ENCODE results near the gene RHCG. TPM values are rescaled to one million over a fixed set of nuclear protein-coding genes. Genes with fewer than 3 reads are reported as not detected.
"Not testable (repeated sequence)": the region's sequence is repeated elsewhere in the genome, so short reads cannot be mapped to it uniquely, and the experiment has no call there.

The RHCG gene
- total RNA-seq, 1 donor from 2014 or later: 13.4 TPM

DNA sequence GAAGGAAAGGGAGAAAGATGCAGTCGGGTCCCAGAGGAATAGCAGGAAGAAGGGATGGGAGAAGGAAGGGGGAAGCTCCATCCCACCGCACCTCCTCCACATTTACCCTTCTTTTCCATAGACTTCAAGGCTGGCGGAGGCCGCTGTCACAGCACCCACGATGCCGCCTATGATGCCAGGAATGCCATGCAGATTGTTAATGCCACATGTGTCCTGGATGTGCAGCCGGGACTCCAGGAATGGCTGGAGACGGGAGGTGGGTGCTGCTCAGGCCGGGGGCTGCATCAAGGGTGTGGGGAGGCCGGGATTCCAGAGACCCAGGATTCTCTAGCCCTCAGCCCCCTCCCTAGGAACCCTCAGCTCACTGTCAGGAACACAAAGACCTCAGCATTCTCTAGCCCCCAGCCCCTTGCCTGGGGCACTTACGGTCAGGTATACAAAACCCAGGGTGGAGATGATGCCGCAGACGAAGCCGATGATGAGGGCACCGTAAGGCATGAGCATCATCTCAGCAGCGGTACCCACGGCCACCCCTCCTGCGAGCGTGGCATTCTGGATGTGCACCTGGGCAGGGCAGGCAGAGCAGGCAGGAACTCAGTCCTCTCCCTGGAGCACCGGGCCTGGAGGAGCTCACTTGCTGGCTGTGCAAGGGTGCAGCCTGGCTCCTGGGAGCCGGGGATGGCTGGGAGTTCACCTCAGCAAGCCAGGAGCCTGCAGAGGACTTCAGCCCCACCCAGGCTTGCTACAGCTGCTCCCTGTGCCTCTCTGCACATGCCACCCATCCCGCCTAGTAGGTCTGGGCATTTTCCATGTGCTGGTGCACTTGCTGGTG is 18.8 kb downstream of the RHCG start:
- DNase-seq (ENCODE audit: extremely low spot score, unreplicated experiment): no peak
- H3K27ac Mint-ChIP-seq: no peak overlapping the region
- no peaks in the 10 kb centered on the region for H3K36me3 Mint-ChIP-seq
- H3K27me3 Mint-ChIP-seq: peaks cover 68% of the 10 kb centered on the region
- H3K9me3 Mint-ChIP-seq: no peaks in the 10 kb centered on the region
- H3K4me3 Mint-ChIP-seq: no peak overlapping the region
- no peaks in the 10 kb centered on the region for H3K4me1 Mint-ChIP-seq (ENCODE audit: unreplicated experiment)
- TF ChIP-seq, protein P1, sequence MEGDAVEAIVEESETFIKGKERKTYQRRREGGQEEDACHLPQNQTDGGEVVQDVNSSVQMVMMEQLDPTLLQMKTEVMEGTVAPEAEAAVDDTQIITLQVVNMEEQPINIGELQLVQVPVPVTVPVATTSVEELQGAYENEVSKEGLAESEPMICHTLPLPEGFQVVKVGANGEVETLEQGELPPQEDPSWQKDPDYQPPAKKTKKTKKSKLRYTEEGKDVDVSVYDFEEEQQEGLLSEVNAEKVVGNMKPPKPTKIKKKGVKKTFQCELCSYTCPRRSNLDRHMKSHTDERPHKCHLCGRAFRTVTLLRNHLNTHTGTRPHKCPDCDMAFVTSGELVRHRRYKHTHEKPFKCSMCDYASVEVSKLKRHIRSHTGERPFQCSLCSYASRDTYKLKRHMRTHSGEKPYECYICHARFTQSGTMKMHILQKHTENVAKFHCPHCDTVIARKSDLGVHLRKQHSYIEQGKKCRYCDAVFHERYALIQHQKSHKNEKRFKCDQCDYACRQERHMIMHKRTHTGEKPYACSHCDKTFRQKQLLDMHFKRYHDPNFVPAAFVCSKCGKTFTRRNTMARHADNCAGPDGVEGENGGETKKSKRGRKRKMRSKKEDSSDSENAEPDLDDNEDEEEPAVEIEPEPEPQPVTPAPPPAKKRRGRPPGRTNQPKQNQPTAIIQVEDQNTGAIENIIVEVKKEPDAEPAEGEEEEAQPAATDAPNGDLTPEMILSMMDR (conservative IDR thresholded peaks at IDR 0.05): no peak

GRCh38 chr15:89475661-89476060 is 20.7 kb downstream of the RHCG start:
- no peak for DNase-seq (ENCODE audit: extremely low spot score, unreplicated experiment)
- H3K9me3 Mint-ChIP-seq: no peaks in the 10 kb centered on the region
- H3K4me1 Mint-ChIP-seq (ENCODE audit: unreplicated experiment): peaks cover under 1% of the 10 kb centered on the region
- H3K36me3 Mint-ChIP-seq: no peaks in the 10 kb centered on the region
- H3K27ac Mint-ChIP-seq: no peak overlapping the region
- peaks cover 60% of the 10 kb centered on the region for H3K27me3 Mint-ChIP-seq
- no peak overlapping the region for H3K4me3 Mint-ChIP-seq
- TF ChIP-seq, protein P1 (conservative IDR thresholded peaks at IDR 0.05): no peak

GRCh38 chr15:89472785-89473256 is 23.6 kb downstream of the RHCG start:
- H3K9me3 Mint-ChIP-seq: no peaks in the 10 kb centered on the region
- TF ChIP-seq, protein P1 (conservative IDR thresholded peaks at IDR 0.05): peak; percentile 93
- H3K36me3 Mint-ChIP-seq: no peaks in the 10 kb centered on the region
- no peak overlapping the region for H3K27ac Mint-ChIP-seq
- H3K27me3 Mint-ChIP-seq: peaks cover 60% of the 10 kb centered on the region
- peaks cover 7% of the 10 kb centered on the region for H3K4me1 Mint-ChIP-seq (ENCODE audit: unreplicated experiment)
- no peak overlapping the region for H3K4me3 Mint-ChIP-seq
- peak; percentile 83 for DNase-seq (ENCODE audit: extremely low spot score, unreplicated experiment)

GRCh38 chr15:89469426-89470096 is 26.8 kb downstream of the RHCG start:
- no peaks in the 10 kb centered on the region for H3K9me3 Mint-ChIP-seq
- peaks cover 7% of the 10 kb centered on the region for H3K4me1 Mint-ChIP-seq (ENCODE audit: unreplicated experiment)
- DNase-seq (ENCODE audit: extremely low spot score, unreplicated experiment): no peak
- H3K36me3 Mint-ChIP-seq: no peaks in the 10 kb centered on the region
- peaks cover 53% of the 10 kb centered on the region for H3K27me3 Mint-ChIP-seq
- TF ChIP-seq, protein P1 (conservative IDR thresholded peaks at IDR 0.05): no peak
- H3K4me3 Mint-ChIP-seq: no peak overlapping the region
- no peak overlapping the region for H3K27ac Mint-ChIP-seq

DNA sequence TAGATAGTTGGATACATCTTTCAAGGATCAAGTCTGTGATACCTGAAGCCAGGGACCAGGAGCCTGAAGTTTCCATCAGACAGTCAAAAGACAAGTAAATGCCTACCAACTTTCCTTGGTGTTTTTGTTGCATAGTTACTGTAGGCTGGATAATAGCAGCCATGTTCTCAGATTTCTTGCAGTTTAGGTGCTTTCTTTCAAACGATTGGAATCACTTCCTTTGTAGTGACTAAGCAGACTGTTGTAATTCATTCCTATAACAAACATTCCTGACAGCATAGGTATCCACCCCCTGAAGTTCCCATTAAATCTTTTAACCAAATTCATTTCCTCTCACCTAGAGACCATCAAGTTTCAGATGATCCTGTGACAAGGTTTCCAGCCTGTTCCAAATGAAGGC is 27.6 kb downstream of the RHCG start:
- not testable (repeated sequence) for DNase-seq (ENCODE audit: extremely low spot score, unreplicated experiment); H3K9me3 Mint-ChIP-seq; H3K27ac Mint-ChIP-seq; H3K36me3 Mint-ChIP-seq; H3K4me3 Mint-ChIP-seq; H3K4me1 Mint-ChIP-seq (ENCODE audit: unreplicated experiment)
- peaks cover 48% of the 10 kb centered on the region for H3K27me3 Mint-ChIP-seq

DNA sequence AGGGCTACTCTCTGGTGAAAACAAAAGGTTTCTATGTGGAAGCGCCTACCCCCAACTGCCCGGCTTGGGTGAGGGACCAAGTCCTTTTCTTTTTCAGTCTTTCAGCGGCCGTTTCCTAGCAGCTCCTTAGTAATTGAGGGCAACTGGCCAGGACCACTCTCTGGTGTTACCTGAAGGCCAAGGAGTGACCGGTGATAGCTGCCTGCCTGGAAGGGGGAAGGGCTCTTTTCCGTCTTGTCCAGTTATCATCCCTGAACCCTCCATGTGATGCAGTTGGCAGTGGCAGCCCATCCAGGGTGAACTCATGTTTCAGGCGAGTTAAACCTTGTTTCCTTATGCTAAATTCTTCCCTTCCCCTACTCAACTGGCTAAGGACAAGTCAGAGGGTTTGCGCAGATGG is 33.3 kb downstream of the RHCG start:
- H3K9me3 Mint-ChIP-seq: no peaks in the 10 kb centered on the region
- peaks cover 40% of the 10 kb centered on the region for H3K27me3 Mint-ChIP-seq

More for the DNA sequence above, 33.3 kb downstream of the RHCG start:
- H3K36me3 Mint-ChIP-seq: no peaks in the 10 kb centered on the region
- no peak overlapping the region for H3K27ac Mint-ChIP-seq
- TF ChIP-seq, protein P1 (conservative IDR thresholded peaks at IDR 0.05): no peak
- H3K4me3 Mint-ChIP-seq: no peak overlapping the region
- no peak for DNase-seq (ENCODE audit: extremely low spot score, unreplicated experiment)
- H3K4me1 Mint-ChIP-seq (ENCODE audit: unreplicated experiment): no peaks in the 10 kb centered on the region

All from type B pancreatic cell (in vitro differentiated cells).